Stimulated activated CD4-positive, alpha-beta T cell treated with anti-CD3 and anti-CD28 coated beads, Interleukin-15, amount 100 ng/mL, for 1 hour (primary cell): Measurements from ENCODE around the gene PF4V1.

Experiments used
- DNase-seq, 2 donors: peaks; one replicate each; pipeline ENCODE4 v3.0.0-alpha.2; 2020; ENCODE audit warnings: low read depth in 1 of 2, low spot score in 1 of 2

Gene PF4V1

DNA sequence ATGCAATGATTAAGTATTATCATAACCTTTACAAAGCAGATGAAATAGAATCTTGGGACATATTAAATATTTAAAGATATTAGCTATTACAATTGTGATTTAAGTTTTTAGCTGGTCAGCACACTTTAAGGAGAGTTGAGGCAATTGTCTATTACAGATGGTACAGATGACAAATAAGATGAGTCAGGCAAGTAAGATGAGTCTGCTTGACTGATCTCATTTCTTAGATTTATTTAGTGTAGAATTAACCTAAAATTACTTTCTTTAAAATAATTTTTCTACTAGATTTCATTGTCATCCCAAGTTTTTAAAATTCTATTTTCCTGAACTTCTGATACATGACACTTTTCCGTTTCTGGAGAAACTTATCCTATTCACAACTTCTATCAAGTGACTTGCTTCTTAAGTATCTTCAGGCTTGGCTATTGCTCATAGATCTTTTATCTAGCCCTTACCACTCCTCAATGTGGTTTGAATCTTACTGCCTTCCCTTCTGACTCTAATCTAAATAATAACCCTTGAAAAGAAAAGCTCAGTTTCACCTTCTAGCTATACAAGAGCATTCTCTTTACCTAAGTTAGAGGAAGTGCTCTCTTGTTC, 49.0 kb downstream of the PF4V1 start:
- no peak for DNase-seq

DNA sequence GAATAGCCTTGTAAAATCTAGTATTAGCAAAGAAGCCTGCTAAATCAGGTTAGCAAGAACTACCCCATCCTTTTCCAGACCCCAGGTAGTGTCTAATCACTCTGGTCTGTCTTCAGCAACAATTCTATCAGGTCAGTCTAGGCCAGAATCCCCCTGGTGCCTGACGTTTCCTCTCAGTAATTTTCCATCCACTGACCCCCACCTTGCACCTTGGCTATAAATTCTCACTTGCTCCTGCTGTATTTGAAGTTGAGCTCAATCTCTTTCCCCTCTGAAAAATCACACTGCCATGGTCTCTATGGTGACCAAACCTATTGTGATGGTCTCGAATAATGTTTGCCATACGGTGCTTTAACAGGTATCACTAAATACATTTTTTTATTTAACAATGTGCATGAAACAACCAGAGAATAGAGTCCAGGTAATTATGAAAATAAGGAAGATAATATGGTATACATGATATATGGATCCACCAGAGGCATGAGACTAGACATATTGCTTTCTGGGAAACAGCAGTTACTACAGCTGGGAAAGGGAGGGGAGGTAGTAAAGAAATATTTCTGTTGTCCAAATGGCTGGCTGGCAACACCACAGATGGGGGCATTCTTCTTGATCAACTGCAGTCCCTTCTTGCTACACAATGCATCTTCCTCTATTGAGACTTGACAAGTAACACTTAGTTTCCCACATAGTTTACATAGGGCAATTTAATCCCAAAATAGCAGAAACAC, 49.9 kb downstream of the PF4V1 start:
- no peak for DNase-seq
